HG02571 (cell line): ENCODE data around the gene PDCD11.
"Not testable (repeated sequence)": the region's sequence is repeated elsewhere in the genome, so short reads cannot be mapped to it uniquely, and the experiment has no call there.

ENCODE experiments used
- ATAC-seq: cut with Tn5 transposase; IDR thresholded peaks from one replicate; pipeline ENCODE4 v1.9.1; 2021; ENCODE audit warnings: mild to moderate bottlenecking, moderate library complexity; ENCODE audit not compliant: unreplicated experiment

The PDCD11 gene

GRCh38 chr10:103417148-103417469 is 20.7 kb downstream of the PDCD11 start:
- not testable (repeated sequence) for ATAC-seq

- no peak for ATAC-seq
Observed at GRCh38 chr10:103417601-103418000, 21.2 kb downstream of the PDCD11 start.

GRCh38 chr10:103419101-103419500 is 22.7 kb downstream of the PDCD11 start:
- ATAC-seq, result no peak

GRCh38 chr10:103423748-103424147 is 27.3 kb downstream of the PDCD11 start:
- ATAC-seq, result no peak

GRCh38 chr10:103427866-103428265 is 31.4 kb downstream of the PDCD11 start:
- ATAC-seq, result no peak

- no peak for ATAC-seq
Observed at GRCh38 chr10:103428989-103429643, 32.7 kb downstream of the PDCD11 start.

- no peak for ATAC-seq
Observed at GRCh38 chr10:103429647-103430046, 33.2 kb downstream of the PDCD11 start.

- ATAC-seq, result no peak
Observed at GRCh38 chr10:103431902-103432301, 35.5 kb downstream of the PDCD11 start.

- ATAC-seq, result no peak
Observed at GRCh38 chr10:103433858-103434257, 37.4 kb downstream of the PDCD11 start.

- no peak for ATAC-seq
Observed at GRCh38 chr10:103439776-103440175, 43.4 kb downstream of the PDCD11 start.

- ATAC-seq, result no peak
Observed at GRCh38 chr10:103440416-103440815, 44.0 kb downstream of the PDCD11 start.

GRCh38 chr10:103441206-103441605 is 44.8 kb downstream of the PDCD11 start:
- ATAC-seq, result no peak

- no peak for ATAC-seq
Observed at GRCh38 chr10:103441611-103442010, 45.2 kb downstream of the PDCD11 start.

- no peak for ATAC-seq
Observed at GRCh38 chr10:103442031-103442461, 45.6 kb downstream of the PDCD11 start.

GRCh38 chr10:103443475-103444185 is 47.2 kb downstream of the PDCD11 start:
- ATAC-seq, result no peak

- ATAC-seq, result no peak
Observed at GRCh38 chr10:103444478-103444877, 48.1 kb downstream of the PDCD11 start.

GRCh38 chr10:103445366-103445765 is 48.9 kb downstream of the PDCD11 start:
- ATAC-seq, result no peak

GRCh38 chr10:103445767-103446567 is 49.5 kb downstream of the PDCD11 start:
- no peak for ATAC-seq

- ATAC-seq, result no peak
Observed at GRCh38 chr10:103447187-103447586, 50.8 kb downstream of the PDCD11 start.

- no peak for ATAC-seq
Observed at GRCh38 chr10:103448746-103449145, 52.3 kb downstream of the PDCD11 start.

- ATAC-seq, result no peak
Observed at GRCh38 chr10:103449208-103450144, 53.0 kb downstream of the PDCD11 start.
